HL-60 (cell line): ENCODE results near the gene DOK7.

Source experiments
- POLR2AphosphoS5 ChIP-seq: IDR thresholded peaks from 2 replicates; pipeline ENCODE4 v1.6.1; 2012; ENCODE audit warnings: low read depth
- SPI1 ChIP-seq: IDR thresholded peaks from 2 replicates; pipeline ENCODE4 v1.6.1; 2012; ENCODE audit warnings: low read depth, mild to moderate bottlenecking, borderline replicate concordance
- TF ChIP-seq, protein P1 (sequence below): IDR thresholded peaks from one replicate; pipeline ENCODE4 v1.5.1; 2011; ENCODE audit warnings: low read length, control low read depth, inconsistent platforms; ENCODE audit not compliant: insufficient read depth
- TF ChIP-seq, protein P2 (sequence below): IDR thresholded peaks from 2 replicates; pipeline ENCODE4 v1.6.1; 2012; ENCODE audit warnings: low read depth; ENCODE audit not compliant: insufficient replicate concordance

DNA sequence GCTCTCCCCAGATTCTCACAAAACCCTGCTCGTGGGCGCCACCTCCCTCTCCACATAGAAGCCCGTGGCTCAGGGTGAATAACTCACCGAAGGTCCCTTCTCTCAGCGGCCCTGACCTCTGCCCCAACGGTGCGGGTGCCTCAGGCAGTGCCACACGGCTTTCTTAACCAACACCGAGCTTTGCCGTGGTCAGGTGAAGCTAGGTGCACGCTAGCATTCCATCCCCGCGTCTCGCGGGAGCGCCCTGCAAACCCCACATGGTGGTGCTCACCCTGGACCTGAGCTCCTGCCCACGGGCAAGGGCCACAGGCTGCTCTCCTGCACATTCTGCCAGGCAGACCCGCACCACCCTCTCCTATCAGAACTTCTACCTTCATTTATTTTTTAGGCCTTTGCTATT lies 50.7 kb downstream of the DOK7 start:
- TF ChIP-seq POLR2AphosphoS5 (no peak), SPI1 (no peak)
- TF ChIP-seq, protein P1, sequence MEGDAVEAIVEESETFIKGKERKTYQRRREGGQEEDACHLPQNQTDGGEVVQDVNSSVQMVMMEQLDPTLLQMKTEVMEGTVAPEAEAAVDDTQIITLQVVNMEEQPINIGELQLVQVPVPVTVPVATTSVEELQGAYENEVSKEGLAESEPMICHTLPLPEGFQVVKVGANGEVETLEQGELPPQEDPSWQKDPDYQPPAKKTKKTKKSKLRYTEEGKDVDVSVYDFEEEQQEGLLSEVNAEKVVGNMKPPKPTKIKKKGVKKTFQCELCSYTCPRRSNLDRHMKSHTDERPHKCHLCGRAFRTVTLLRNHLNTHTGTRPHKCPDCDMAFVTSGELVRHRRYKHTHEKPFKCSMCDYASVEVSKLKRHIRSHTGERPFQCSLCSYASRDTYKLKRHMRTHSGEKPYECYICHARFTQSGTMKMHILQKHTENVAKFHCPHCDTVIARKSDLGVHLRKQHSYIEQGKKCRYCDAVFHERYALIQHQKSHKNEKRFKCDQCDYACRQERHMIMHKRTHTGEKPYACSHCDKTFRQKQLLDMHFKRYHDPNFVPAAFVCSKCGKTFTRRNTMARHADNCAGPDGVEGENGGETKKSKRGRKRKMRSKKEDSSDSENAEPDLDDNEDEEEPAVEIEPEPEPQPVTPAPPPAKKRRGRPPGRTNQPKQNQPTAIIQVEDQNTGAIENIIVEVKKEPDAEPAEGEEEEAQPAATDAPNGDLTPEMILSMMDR: no peak
- TF ChIP-seq, protein P2, sequence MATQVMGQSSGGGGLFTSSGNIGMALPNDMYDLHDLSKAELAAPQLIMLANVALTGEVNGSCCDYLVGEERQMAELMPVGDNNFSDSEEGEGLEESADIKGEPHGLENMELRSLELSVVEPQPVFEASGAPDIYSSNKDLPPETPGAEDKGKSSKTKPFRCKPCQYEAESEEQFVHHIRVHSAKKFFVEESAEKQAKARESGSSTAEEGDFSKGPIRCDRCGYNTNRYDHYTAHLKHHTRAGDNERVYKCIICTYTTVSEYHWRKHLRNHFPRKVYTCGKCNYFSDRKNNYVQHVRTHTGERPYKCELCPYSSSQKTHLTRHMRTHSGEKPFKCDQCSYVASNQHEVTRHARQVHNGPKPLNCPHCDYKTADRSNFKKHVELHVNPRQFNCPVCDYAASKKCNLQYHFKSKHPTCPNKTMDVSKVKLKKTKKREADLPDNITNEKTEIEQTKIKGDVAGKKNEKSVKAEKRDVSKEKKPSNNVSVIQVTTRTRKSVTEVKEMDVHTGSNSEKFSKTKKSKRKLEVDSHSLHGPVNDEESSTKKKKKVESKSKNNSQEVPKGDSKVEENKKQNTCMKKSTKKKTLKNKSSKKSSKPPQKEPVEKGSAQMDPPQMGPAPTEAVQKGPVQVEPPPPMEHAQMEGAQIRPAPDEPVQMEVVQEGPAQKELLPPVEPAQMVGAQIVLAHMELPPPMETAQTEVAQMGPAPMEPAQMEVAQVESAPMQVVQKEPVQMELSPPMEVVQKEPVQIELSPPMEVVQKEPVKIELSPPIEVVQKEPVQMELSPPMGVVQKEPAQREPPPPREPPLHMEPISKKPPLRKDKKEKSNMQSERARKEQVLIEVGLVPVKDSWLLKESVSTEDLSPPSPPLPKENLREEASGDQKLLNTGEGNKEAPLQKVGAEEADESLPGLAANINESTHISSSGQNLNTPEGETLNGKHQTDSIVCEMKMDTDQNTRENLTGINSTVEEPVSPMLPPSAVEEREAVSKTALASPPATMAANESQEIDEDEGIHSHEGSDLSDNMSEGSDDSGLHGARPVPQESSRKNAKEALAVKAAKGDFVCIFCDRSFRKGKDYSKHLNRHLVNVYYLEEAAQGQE: no peak
